HG03354 (cell line): ENCODE measurements around the gene CDH12.
"Not testable (repeated sequence)": the region's sequence is repeated elsewhere in the genome, so short reads cannot be mapped to it uniquely, and the experiment has no call there.

ENCODE experiments used
- ATAC-seq: cut with Tn5 transposase; IDR thresholded peaks from one replicate; pipeline ENCODE4 v1.9.1; 2021; ENCODE audit warnings: mild to moderate bottlenecking; ENCODE audit not compliant: unreplicated experiment, poor library complexity, severe bottlenecking

CDH12 gene

GRCh38 chr5:22776285-22776684 is 76.9 kb downstream of the CDH12 start:
- no peak for ATAC-seq

GRCh38 chr5:22774214-22774613 is 78.9 kb downstream of the CDH12 start:
- ATAC-seq = not testable (repeated sequence)

- ATAC-seq = no peak
Observed at GRCh38 chr5:22764736-22765135, 88.4 kb downstream of the CDH12 start.

- ATAC-seq = no peak
Observed at GRCh38 chr5:22757776-22758175, 95.4 kb downstream of the CDH12 start.

GRCh38 chr5:22754155-22754554 is 99.0 kb downstream of the CDH12 start:
- no peak for ATAC-seq

- no peak for ATAC-seq
Observed at GRCh38 chr5:22751536-22751935, 101.6 kb downstream of the CDH12 start.

GRCh38 chr5:22736443-22737003 is 116.6 kb downstream of the CDH12 start:
- ATAC-seq = no peak

GRCh38 chr5:22734907-22735306 is 118.2 kb downstream of the CDH12 start:
- ATAC-seq = no peak

- no peak for ATAC-seq
Observed at GRCh38 chr5:22728610-22729009, 124.5 kb downstream of the CDH12 start.

- no peak for ATAC-seq
Observed at GRCh38 chr5:22722491-22722890, 130.7 kb downstream of the CDH12 start.

- ATAC-seq = no peak
Observed at GRCh38 chr5:22722056-22722455, 131.1 kb downstream of the CDH12 start.

GRCh38 chr5:22719842-22720241 is 133.3 kb downstream of the CDH12 start:
- no peak for ATAC-seq

GRCh38 chr5:22710660-22711059 is 142.5 kb downstream of the CDH12 start:
- no peak for ATAC-seq

GRCh38 chr5:22709743-22710142 is 143.4 kb downstream of the CDH12 start:
- ATAC-seq = no peak

GRCh38 chr5:22708770-22709328 is 144.3 kb downstream of the CDH12 start:
- no peak for ATAC-seq

GRCh38 chr5:22706901-22707300 is 146.2 kb downstream of the CDH12 start:
- no peak for ATAC-seq

- ATAC-seq = no peak
Observed at GRCh38 chr5:22699319-22699718, 153.8 kb downstream of the CDH12 start.

- no peak for ATAC-seq
Observed at GRCh38 chr5:22693121-22693520, 160.0 kb downstream of the CDH12 start.

GRCh38 chr5:22683050-22683449 is 170.1 kb downstream of the CDH12 start:
- no peak for ATAC-seq

- ATAC-seq = no peak
Observed at GRCh38 chr5:22678886-22679285, 174.3 kb downstream of the CDH12 start.

GRCh38 chr5:22673131-22673530 is 180.0 kb downstream of the CDH12 start:
- no peak for ATAC-seq

- no peak for ATAC-seq
Observed at GRCh38 chr5:22669345-22669744, 183.8 kb downstream of the CDH12 start.
